SKM-1 treated with dmso at 0.1 percent for 144 hours (cell line): Measurements from ENCODE around the gene RRP12.
"Not testable (repeated sequence)": the region's sequence is repeated elsewhere in the genome, so short reads cannot be mapped to it uniquely, and the experiment has no call there.

ENCODE experiments used
- DNase-seq: peaks from one replicate; lab custom pipeline; 2025; ENCODE audit not compliant: unreplicated experiment; lab: John Stamatoyannopoulos, UW

RRP12 gene

DNA sequence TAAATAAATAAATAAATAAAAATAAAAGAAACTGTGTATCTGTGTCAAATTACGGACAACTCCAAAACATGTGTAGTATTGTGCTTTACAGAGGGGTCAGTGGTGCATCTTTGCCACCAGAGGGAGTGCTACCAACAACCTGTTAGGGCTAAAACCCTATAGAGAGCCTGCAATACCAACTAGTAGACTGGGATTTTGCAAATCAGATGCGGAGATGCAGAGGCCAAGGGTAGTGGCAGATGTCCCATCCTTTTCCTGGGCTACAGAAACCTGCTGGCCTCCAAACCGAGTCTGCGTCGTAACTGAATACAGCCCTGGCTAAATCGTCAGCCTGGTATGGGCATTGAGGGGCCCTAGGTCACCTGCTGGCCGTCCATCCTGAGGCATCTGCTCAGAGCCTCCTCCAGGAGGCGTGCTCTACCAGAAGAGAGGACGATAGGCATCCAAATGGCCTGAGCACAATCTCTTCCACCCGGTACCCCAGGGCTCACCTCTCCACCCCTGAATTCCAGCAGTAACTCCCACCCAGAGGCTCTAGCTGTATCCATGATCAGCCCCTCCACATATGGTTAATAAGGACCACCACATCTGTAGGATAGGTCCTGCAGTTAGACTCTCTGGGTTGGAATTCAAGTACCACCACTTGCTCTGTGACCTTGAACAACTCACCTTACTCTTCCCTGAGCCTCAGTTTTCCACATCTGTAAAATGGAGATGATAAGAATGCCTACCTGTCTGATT, 6.2 kb upstream of the RRP12 start:
- peak; percentile 91 for DNase-seq

DNA sequence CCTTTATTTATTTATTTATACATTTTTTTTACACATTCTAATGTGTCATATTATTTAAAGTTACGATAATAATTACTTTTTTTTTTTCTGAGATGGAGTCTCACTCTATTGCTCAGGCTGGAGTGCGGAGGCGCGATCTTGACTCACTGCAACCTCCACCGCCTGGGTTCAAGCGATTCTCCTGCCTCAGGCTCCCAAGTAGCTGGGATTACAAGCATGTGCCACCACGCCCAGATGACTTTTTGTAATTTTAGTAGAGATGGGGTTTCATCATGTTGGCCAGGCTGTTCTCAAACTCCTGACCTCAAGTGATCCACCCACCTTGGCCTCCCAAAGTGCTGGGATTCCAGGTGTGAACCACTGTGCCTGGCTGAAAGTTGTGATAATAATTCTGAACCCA, 5.3 kb upstream of the RRP12 start:
- not testable (repeated sequence) for DNase-seq

DNA sequence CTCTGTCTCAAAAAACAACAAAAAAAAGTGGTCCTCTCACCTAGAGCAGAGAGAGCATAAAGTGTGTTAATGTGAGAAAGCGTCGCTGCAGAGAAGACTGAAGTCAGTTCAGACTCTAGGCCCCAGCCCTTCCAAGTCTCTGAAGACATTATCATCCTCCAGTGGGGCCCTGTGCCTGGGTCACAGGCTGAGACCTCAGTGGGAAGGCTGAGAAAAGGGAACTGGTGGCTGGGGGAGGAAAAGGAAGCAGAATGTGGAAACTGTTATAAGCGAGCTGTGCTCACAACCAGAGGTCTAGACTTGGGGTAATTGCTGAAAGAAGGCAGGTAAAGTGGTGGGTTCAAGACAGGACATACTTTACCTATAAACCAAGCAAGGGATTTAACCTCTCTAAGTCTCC, 4.9 kb upstream of the RRP12 start:
- DNase-seq = peak; percentile 92

DNA sequence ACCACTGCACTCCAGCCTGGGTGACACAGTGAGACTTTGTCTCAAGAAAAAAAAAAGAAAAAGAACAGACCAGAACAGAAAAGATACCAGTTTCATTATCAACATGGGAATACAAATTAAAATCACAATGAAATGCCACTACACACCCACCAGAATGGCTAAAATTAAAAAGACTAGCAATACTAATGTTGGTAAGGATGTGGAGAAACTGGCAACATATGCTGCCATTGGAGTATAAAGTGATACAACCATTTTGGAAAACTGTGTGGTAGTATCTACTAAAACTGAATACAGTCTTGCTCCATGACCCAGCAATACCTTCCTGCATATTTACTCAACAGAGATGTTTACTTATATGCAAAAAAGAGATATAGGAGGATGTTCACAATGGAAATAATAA, 2.9 kb upstream of the RRP12 start:
- no peak for DNase-seq

DNA sequence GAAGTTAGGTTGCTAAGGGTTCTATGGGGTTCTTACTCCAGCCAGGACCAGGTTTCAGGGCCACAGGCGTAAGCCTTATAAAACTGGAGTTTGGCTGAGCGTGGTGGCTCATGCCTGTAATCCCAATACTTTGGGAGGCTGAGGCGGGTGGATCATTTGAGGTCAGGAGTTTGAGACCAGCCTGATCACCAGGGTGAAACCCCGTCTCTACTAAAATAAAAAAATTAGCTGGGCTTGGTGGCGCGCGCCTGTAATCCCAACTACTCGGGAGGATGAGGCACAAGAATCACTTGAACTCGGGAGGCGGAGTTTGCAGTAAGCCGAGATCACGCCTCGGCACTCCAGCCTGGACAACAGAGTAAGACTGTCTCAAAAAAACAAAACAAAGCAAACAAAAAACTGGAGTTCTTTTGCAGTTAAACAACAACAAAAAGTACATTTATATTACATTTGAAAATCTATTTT, 347 bp upstream of the RRP12 start:
- no peak for DNase-seq

DNA sequence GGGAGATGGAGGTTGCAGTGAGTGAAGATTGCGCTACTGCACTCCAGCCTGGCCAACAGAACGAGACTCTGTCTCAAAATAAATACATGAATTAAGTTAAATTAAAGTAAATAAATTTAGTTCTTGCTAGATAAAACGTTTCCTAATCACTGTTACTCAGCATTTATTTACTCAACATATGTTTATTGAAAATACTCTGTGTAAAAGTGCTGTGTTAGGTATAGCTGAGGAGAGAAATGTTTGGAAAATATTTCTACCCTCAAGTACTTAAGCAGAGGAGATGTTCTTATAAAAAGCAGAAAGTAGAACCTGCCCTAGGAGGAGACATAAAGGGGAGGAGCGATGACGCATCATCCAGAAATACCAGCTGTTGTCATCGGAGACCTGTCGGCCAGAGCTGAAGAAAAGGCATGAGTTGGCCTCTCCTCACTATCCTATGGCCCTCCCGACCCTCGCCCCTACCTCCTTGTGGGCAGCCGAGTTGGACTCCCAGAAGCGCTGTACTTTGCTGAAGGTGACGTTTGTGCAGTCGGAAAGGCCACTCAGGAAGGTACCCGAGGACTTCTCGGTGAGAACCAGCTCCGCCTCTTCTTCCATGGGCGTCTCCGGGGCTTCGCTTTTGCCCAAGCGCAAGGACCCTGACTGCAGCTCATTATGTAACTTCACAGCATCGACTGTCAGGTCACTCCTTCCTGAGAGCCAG, 1.1 kb downstream of the RRP12 start:
- DNase-seq = peak; percentile 62

DNA sequence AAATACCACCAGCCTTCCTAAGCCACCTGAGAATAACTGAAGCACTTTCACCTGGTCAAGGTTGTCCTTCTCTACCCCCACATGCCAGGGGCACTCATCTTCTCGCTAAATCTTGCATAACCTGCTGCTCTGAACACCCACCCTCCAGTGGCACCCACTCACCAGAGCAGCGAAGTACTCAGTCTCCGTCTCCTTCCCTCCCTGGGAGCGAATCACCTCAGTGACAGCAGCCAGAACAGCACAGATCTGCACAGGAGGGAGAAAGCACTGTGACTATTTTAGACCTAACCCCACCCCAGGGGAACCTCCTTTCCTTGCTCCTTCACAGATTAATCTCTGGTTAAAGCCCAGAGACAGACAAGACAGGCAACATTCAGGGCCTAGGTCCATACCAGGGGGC, 5.1 kb downstream of the RRP12 start:
- DNase-seq = no peak

DNA sequence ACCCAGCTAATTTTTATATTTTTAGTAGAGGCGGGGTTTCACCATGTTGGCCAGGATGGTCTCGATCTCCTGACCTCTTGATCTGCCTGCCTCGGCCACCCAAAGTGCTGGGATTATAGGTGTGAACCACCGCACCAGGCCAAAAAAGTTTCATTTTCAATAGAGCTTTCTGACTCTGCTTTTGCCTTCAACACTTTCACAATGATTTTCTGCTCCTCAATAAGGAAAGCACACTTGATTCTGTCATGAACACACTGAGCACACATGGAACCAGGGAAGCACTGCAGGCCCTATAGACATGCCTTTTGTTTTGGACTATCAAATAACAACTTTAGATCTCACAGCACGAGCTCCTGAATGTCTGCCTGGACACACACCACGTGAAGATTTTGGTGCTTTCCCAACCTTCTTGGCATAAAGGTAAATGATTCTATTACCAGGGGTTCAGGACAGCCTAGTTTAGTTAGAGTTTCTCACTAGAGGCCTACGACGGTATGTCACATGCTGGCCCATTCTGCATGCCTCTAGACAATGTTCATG, 8.0 kb downstream of the RRP12 start:
- no peak for DNase-seq

DNA sequence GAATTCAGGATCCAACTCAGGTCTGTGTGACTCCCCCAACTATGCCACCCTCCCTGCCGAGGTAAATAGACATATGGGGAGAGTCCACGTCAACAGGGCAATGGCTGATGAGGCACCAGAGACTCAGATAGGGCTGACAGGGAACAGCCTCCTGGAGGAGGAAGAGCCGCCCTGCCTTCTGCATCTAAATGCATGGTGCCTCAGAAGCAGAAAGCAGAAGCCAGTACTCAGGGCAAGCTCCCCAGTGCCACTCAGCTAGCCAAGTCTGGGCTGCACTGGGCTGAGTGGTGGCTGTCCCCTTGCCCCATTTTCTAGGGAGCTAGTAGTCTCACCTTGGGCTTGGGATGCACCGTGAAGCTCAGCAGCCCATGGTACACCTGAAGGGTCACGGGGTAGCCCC, 11.0 kb downstream of the RRP12 start:
- DNase-seq = no peak

DNA sequence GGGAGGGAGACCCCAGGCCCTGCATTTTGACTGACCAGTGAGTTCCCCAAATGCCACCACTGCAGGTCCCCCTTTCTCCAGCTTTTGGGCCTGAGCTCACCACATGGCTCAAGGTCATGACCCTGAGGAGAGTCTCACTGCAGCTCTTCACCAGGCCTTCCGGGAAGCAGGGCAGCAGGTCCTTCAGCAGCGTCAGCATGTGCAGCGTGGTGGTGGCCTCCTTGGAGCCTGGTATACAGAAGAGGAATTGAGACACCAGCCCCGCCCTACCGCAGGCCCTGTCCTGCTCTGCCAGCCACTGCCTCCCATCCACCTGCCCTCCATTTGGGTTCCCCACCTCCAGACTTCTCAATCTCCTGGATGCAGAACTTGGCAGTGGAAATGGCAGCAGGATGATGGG, 13.0 kb downstream of the RRP12 start:
- no peak for DNase-seq

DNA sequence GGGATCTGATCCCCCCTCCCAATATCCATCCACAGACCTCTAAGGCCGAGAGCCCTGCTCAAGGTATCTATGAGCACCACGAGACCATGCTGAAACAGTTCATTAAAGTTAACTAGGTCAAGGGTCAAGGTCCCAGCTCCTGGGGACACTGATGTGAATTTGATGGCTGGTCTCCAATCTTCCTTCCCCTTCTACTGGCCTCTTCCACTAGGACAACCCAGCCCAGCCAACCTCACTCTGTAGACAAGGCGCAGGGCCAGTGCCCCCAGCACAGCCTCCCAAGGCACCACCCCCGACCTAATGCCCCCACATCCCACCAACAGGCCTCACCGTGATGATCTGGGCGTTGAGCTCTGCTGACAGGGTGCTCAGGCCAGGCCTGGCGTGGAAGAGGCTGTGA, 15.6 kb downstream of the RRP12 start:
- DNase-seq = no peak

DNA sequence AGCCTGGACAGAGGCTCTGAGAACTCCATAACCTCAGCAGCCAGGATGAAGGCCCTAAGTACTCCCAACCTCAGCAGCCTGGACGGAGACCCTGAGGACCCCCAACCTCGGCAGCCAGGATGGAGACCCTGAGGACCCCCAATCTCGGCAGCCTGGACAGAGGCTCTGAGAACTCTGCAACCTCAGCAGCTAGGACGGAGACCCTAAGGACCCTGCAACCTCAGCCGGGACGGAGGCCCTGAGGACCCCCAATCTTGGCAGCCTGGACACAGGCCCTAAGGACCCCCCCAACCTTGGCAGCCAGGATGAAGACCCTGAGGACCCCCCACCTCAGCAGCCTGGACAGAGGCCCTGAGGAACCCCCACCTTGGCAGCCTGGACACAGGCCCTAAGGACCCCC, 16.5 kb downstream of the RRP12 start:
- DNase-seq = no peak

DNA sequence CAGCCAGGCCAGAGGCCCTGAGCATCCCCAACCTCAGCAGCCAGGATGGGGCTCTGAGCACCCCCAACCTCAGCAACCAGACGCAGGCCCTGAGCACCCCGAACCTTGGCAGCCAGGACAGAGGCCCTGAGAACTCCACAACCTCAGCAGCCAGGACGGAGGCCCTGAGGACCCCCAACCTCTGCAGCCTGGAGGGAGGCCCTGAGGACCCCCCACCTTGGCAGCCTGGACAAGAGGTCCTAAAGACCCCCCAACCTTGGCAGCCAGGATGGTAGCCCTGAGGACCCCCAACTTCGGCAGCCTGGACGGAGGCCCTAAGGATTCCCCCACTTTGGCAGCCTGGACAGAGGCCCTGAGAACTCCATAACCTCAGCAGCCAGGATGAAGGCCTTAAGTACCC, 17.0 kb downstream of the RRP12 start:
- DNase-seq = no peak

DNA sequence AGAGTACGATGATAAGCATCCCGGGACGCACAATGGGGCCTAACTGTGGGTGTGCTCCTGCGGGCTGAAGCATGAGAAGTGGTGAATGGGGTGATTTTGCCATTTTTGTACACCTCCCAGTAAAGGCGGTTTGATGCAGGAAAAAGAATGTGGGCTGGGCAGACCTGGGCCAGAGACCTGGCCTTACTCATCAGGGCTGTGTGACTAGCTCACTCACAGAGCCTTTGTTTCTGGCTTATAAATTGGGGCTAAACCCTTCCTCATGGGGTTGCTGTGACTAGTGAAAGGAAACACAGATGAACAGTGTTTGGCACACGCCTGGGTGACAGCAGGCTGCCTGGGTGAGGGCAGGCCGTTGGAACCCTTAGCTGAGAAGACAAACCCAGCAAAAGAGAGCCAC, 18.0 kb downstream of the RRP12 start:
- no peak for DNase-seq

DNA sequence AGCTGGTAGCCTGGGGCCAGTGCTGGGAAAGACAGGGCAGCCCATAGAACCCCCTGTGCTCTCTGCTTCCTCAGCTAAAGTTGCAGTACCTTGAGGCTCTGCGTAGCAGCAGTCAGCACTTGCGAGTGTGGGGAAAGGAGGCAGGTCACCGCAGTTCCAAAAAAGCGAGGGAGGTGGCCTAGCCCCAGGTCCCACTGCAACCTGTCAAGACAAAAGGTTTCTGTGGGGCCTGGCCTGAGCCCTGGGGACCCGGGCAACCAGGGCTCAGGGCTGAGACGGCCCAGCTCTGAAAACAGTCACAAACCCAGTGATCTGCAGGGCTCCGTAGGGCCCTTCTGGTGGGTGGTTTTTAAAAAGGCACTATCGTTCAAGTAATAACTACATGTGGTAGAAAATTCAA, 19.5 kb downstream of the RRP12 start:
- no peak for DNase-seq

DNA sequence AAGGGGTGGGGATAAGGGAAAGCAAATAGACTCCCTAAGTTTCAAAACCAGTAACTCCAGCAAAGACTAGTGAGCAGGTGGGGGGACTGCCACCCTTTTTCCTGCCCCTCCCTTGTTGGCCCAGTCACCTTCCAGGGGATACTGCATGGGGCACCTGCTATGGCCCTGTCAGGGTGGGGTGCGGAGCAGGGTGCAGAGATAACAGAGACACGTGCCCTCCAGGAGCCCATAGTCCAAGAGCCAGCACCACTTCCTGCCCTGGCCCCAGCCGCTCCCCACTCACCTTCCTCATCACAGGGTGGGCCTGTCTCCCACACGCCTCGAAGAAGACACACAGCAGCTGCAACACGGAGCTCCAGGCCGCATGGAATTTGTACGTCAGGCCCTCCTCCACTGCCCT, 20.6 kb downstream of the RRP12 start:
- DNase-seq = no peak

DNA sequence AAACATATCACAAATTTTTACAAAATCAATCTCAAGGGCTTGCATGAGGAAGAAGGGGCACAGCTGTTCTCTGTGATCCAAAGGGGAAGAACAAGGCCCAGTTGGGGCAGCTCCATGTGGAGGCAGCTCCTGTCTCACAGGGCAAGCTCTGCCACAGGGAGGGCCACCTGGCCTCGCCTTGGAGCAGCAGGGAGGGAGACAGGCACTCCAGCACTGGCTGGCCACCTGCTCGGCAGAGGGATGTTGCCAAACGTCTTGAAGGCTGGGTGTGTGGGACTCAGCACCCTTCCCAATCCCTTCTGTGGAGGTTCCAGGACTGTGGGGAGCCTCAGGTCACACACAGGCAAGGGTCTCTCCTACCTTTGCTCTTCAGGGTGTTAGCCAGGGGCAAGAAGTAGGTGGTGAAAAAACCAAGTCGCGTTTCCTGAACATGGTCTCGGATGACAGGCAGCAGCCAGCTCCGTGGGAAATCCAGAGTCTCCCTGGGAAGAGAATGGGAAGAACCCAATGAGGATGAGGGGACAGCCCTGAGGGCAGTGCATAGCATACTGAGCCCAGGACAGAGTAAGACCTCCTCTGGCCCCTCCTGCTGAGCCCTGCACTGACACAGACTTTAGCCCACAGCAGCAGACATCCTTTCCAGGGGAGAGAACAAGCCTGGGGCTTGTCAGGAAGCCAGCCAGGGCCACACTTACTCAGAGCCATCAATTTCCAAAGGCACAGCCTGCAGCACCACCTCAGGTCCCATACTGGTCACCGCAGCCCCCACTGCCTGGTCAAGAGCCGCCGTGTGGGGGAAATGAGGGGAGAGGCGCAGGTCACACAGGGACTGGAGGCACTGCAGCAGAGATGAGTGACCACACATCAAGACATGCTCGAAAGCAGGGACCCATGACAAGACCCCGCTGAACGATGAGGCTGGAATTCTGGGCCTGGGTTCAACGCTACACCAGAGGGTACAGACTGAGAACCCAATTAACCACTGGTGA, 21.9 kb downstream of the RRP12 start:
- no peak for DNase-seq

DNA sequence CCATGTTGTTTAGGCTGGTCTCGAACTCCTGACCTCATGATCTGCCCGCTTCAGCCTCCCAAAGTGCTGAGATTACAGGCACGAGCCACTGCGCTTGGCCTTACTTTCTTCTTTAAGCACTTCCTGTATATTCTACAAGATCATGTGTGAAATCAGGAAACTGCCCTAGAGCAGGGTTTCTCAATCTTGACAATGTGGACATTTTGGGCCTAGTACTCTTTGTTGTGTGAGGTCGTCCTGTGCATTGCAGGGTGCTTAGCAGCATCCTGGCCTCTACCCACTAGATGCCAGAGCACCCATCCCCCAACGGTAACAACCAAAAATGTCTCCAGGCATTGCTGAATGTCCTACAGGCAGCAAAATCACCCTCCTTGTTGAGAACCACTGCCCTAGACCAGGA, 24.7 kb downstream of the RRP12 start:
- DNase-seq = peak; percentile 95

DNA sequence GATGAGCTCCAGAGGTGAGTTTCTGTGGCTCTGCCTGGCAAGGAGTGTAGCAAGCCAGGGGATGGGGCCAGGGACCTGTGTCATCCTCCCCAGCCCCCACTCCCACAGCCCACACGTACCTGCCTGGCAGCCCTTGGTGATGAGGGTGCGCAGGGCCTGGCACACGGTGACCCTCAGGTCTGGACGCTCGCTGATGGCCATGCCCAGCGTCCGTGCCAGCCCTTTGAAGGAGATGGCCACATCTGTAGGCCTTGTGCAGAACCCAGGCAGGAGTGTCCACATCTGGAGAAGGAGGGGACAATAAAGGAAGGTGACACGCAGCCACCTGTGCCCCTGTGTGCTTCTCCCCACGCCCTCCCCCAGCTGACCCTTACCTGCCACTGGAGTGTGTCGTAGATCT, 27.7 kb downstream of the RRP12 start:
- no peak for DNase-seq

DNA sequence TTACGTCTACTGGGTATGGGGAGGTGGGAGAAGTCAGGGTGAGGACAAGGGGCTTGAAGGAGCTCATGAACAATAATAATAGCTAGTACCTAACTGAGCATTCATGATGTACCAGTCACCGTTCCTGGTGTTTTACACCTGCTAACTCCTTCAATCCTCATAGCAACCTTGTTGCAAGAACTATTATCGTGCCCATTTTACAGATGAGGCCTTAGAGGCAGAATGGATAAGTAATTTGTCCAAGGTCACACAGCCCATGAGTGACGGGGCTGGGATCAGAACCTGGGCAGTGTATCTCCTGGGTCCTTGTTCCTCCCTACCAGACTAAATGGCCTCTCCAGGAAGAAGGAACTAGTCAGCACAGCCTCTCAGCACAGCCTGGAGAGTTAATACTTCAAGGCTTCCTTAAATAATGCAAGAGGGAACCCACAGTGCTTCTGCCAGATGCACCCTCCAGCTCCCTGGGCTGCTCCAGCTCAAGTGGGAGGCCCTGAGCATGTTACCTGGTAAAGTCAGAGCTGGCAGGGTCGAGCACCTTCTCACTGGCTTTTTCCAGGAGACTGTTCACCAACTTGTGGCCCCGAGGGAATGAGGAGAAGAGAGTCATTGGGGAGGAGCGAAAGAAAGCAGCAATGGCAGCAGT, 28.8 kb downstream of the RRP12 start:
- DNase-seq = no peak

DNA sequence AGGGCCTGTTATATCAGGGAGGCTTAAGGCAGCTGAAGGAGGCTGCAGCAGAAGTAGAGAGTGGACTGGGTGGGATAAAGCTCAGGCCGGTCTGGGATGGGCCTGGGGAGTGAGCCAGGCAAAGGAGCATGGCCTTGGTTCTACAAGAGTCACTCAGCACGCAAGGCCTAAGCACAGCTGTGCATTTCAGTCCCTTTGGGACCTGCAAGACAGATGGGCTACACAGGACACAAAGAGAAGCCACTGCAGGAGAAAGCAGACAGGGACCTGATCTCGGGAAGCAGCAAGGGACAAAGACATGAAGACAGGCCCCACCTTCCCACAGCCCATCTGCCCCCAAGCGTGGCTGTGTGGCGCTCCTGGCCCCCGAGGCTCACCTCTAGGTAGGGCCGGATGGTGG, 29.4 kb downstream of the RRP12 start:
- DNase-seq = no peak
